ENCODE measurements around the gene NR1D1.

Gene NR1D1

DNA sequence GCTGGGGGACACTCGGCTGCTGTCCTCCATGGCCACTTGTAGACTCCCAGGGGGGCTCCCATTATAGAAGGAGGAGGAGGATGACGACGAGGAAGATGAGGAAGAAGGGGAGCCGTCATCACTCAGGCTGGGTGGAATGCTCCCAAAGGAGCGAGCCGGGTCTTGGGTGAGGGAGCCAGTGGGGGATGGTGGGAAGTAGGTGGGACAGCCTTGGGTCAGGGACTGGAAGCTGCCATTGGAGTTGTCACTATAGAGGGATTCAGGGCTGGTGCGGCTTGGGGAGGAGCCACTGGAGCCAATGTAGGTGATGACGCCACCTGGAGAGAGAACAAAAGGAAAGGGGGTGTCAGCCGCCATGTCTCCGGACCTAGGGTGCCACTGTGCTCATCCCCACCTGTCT, 3.3 kb downstream of the NR1D1 start:
- DNase-seq (ENCODE audit: low read depth), result no peak

DNA sequence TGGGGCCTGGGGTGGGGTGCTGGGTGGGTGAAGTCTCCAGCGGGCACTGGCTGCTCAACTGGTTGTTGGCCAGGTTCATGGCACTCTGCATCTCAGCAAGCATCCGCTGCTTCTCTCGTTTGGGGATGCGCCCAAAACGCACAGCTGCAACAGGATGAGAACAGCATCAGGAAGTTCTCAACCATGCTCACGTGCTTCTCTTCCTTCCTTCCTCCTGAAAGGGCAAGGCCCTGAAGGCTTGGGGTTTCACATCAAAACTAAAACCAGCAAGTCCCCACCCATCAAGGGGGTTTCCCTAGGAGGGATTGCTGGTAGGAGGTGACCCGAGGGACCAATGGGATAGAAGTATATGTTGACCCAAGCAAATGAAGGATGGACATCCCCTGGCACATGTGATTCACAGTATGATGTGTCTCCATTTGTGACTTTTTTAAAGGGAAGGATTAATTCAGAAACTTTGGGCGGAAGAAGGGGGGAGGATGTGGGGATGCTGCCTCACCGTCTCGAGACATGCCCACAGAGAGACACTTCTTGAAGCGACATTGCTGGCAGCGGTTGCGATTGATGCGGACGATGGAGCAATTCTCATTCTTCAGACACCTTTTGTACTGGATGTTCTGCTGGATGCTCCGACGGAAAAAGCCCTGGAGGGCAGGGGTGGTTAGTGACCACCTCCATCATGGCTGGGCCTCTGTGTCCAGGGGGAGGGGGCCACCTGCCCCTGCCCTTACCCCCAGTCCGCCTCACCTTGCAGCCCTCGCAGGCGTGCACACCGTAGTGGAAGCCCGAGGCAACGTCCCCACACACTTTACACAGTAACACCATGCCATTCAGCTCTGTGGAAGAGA, 4.2 kb downstream of the NR1D1 start:
- DNase-seq (ENCODE audit: low read depth), result peak; percentile 69

DNA sequence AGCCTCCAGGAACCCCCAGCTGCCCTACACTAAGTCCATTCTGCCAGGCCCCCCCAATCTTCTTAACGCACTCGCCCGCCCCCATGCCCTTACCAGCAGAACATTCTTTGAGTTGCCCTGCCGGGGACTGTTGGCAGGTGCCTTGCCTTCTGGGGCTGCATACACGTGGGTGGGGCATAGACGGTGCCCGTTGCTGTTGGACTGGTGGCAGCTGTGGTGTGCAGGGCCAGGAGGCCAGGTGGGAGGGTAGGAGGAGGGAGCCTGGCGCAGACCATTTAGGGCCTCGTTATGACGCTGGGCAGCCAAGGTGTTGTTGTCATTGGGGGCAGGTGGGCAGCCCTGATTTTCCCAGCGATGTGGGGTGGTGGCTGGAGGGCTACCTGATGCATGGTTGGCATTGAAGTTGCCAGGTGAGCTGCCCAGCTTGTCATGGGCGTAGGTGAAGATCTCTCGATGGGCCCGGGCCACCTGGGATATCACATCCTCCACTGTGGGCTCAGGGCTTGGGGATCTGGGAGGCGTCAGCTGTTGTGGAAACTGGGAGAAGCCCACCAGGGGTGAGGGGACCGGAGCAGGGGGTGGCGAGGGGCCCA, 4.9 kb downstream of the NR1D1 start:
- no peak for DNase-seq (ENCODE audit: low read depth)

DNA sequence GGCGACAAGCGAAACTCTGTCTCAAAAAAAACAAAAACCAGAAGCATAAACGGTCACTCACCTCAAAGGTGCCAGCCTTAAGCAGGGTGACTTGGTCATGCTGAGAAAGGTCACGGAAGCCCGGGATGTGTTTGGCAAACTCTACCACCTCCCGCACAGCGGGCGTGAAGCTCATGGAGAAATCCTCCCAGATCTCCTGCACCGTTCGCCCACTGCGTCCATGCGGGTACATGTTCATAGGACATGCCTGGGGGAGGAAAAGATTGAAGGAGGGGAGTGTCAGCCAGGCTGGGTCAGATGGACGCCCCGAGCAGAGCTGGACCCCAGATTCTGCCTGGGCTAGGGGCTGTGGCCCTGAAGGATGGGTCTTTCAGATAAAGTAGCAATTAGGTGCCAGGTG, 5.5 kb downstream of the NR1D1 start:
- no peak for DNase-seq (ENCODE audit: low read depth)

DNA sequence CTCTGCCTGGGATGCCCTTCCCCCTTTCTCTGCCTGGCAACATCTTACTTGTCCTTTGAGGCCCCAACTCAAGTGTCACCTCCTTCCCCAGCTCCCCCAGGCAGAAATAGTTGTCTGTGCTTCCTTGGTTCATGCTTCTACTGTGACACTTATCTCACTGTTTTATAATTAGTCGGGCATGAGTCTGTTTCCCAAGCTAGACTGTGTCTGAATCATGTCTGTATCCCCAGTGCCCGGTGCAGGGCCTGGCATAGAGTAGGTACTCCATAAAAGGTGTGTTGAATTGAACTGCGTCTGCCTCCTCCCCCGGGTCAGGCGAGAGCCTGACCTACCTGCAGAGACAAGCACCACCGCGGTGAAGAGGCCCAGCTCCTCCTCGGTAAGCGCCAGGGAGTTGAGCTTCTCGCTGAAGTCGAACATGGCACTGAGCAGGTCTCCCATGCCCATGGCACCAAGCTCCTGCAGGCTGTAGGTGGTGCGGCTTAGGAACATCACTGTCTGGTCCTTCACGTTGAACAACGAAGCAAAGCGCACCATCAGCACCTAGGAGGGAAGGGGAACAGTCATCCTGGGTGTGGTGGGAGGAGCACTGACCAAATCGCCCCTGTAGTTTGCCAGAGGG, 6.7 kb downstream of the NR1D1 start:
- no peak for DNase-seq (ENCODE audit: low read depth)

DNA sequence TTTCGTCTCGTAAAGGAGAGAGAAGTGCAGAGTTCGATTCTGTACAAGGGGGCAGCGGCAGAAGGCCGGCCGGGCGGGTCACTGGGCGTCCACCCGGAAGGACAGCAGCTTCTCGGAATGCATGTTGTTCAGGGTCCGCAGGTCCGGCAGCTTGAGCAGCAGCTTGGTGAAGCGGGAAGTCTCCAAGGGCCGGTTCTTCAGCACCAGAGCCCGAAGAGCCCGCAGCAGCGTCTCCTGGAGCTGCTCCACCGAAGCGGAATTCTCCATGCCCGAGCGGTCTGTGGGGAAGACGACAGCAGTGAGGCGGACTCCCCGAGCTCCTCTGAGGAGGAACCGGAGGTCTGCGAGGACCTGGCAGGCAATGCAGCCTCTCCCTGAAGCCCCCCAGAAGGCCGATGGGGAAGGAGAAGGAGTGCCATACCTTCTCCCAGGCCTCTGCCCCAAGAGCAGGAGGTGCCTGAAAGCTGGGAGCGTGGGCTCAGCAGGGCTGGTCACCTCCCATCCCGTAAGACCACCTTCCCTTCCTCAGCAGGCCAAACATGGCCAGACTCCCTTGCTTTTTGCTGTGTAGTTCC, 7.3 kb downstream of the NR1D1 start:
- no peak for DNase-seq (ENCODE audit: low read depth)

DNA sequence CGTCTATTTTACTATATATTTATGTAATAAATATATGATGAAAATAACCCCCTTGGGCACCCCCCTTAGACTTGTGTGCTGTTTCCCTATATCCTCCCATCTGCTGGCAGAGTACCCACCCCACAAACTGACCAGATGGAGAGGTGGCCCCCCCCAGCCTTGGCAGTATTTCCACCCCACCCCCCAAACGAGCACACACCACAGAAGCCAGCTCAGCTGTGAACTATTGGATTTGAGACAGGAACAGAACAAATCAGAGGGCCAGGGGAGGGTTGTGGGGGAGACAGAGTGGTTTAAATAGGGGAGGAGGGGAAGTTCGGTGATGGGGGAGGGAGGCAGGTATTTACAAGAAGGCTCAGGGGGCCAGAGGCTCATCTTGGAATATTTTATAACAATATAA, 7.8 kb downstream of the NR1D1 start:
- no peak for DNase-seq (ENCODE audit: low read depth)

DNA sequence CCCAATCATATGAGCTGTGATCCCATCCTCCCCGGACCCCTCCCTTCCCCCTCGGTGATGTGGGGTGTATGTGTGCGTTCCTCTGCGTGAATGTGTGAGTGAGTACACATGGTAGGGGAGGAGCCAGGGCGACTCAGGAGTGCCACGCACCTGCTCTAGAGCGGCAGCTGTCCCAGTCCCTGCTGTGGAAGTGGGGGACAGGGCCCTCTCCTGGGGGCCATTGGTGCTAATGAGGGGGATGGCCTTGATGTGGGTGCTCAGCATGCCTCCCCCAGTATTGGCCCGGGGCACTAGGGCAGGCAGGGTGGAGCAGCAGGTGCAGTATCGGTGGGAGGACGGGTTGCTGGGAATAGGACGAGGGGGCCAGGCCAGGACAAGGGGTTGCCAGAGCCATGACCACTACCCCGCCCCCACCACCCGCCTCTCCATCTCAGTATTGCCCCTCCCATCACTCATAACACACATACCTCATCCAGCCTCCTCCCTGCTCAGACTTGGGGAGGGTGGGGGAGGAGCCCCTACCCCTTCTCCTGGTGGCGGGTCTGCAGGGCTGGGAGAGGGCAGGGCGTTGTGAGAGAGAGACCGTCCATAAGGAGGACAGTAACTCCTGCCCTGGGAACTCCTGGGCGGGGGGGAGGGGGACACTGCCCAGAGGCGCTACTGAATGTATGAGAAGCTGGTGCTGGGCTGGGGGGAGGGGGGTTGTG, 8.5 kb downstream of the NR1D1 start:
- DNase-seq (ENCODE audit: low read depth), result no peak

DNA sequence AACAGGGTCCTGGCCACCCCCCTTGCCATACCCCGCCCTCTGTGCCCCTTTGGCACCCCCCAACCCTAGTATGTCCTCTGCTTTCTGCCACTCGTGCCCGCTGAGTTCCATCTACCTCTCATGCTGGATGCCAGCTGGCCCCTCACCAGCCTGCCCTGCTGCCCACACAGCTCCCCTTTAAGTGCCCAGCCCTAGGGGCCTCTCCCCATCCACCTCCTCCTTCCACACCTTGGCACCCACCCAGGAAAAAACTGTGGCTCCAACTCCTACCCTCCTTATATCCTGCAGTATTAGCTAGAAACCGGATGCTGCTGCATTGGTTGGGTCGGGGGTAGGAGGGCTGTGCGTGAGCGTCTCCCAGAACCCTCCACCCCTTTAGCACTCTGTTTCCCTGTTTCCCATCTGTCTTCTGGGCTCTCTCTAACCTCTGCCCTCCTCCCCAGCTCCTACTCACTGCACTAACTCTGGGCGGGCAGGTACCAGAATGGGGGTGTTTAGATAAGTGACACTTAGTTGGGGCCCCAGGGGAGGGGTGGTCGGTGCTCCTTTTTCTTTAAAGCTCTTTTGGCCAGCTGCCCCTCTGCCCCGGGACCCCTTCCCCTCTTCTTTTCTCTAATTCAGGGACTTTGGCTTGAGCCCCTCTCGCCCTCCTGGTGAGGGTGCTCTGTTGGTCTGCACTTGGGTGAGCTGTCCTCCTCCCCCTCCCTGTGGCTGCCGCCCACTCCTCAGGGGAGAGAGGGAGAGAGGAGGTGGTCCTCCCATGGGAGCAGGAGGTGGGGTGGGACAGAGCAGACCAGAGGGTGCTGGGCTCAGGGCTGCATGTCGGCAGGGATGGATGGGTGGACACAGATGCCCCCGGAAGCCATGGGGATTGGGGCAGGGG, 9.9 kb downstream of the NR1D1 start:
- DNase-seq (ENCODE audit: low read depth), result no peak

DNA sequence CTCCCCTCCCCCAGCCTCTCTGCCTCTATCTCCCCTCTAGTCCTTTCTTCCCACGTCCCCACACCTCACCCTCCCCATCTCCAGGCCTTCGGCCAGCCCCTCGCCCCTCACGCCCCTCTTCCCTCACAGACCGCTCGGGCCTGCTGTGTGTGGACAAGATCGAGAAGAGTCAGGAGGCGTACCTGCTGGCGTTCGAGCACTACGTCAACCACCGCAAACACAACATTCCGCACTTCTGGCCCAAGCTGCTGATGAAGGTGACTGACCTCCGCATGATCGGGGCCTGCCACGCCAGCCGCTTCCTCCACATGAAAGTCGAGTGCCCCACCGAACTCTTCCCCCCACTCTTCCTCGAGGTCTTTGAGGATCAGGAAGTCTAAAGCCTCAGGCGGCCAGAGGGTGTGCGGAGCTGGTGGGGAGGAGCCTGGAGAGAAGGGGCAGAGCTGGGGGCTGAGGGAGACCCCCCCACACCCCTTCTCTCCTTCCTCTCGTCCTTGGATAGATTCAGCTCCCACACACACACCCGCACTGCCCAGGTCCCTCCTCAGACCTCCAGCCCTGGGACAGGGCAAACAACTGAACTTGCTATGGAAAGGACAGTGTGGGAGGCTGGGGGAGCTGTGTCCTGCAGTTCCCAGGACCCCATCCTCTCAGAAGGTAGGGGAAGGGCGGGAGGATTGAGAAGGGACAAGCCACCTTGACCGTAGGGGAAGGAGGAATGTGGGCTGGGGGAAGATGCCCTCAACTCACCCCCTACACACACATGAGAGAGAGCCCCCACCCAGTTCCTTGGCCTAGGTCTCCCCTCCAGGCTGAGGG, 11.1 kb downstream of the NR1D1 start:
- DNase-seq (ENCODE audit: low read depth), result no peak

DNA sequence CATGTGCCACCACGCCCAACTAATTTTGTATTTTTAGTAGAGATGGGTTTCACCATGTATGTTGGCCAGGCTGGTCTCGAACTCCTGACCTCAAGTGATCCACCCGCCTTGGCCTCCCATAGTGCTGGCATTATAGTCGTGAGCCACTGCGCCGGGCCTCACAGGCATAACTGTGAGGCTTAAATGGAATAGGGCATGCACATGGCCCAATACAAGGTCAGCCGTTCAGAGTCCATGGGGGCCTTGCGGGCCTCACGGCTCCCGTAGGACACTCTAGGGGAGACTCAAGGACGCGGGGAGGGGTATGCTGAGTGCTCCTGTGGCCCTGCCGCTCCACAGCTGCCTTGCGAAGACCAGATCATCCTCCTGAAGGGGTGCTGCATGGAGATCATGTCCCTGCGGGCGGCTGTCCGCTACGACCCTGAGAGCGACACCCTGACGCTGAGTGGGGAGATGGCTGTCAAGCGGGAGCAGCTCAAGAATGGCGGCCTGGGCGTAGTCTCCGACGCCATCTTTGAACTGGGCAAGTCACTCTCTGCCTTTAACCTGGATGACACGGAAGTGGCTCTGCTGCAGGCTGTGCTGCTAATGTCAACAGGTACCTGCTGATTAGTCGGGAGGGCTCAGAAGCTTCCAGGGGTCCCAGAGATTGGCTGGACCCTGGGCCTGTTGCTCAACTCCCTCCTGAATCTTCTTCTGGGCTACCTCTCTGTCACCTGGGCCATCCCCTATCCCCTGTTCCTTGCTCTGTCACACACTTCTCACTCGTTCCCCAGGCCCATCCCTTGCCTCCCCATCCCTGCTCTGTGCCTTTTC, 12.3 kb downstream of the NR1D1 start:
- no peak for DNase-seq (ENCODE audit: low read depth)

DNA sequence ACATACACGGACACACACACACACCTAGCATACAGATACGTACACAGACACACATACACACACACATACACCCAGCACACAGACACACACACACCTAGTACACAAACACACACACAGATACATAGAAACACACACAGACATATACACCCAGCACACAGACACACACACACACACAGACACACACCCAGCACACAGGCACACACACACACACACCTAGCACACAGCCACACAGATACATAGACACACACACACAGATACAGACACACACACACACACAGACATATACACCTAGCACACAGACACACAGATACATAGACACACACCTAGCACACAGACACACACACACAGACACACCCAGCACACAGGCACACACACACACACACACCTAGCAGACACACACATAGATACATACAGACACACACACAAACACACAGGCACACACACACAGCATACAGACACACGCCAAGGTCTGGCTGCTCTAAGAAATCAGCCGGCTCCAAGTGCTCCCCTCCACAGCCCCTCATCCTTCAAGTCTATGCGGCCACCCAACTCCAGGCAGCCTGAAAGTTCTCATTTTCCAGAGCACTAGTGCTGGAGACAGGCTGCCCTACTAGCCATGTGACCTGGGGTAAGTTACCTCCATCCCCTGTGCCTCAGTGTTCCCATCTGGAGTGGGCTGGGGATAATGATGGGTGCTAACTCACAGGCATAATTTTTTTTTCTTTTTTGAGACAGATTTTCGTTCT, 13.2 kb downstream of the NR1D1 start:
- DNase-seq (ENCODE audit: low read depth), result no peak

DNA sequence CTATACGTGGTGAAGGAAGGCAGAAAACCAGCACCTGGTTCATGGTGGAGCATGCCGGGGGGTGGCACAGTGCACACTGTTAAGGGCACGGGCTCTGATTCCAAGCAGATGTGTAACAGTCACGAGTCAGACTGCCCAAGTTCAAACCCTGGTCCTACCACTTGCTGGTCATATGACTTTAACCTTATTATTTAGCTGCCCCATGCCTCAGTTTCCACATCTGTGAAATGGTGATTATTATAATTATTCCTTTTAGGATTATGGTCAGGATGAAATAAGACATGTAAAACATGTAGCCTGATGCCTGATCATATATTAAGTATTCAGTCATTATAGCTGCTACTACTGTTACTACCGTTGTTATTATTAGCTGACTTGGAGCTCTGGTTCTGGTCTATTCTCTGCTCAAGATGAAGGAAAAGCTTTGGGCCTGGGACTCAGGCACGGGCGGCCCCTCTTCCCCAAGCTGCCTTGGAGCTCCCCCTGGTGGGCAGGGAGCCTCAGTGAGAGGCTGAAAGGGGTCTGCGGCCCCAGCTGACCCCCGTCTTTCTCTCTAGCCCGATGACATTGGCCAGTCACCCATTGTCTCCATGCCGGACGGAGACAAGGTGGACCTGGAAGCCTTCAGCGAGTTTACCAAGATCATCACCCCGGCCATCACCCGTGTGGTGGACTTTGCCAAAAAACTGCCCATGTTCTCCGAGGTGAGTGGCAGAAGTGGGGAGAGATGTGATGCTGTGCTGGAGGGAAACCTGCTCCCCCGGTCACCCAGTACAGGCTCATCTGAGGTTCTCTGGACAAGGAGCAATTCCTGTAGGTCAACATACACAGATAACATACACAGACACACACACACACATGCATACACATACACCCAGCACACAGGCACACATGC, 14.0 kb downstream of the NR1D1 start:
- DNase-seq (ENCODE audit: low read depth), result peak; percentile 43

DNA sequence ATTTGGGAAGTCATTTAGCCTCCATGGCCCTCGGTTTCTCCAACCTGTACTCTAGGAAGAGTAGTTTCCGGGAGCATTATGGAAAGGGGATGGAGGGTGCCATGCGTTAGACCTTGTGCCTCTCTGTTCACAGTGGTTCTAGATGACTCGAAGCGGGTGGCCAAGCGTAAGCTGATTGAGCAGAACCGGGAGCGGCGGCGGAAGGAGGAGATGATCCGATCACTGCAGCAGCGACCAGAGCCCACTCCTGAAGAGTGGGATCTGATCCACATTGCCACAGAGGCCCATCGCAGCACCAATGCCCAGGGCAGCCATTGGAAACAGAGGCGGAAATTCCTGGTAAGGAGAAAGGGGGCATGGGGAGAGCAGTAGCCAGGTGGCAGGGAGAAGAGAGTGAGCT, 15.9 kb downstream of the NR1D1 start:
- DNase-seq (ENCODE audit: low read depth), result no peak

DNA sequence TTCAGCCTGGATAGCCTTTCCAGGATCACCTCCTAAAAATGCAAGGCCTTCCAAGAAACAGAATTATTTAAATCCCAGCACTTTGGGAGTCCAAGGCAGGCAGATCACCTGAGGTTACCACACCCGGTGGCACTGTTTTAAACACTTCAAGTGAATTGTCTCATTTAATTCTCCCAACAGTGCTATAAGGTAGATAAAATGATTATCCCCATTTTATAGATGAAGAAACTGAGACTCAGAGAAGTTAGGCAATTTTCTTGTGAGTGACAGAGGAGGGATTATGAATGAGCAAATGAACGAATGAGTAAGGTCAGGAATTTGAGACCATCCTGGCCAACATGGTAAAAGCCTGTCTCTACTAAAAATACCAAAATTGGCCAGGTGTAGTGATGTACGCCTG, 20.8 kb downstream of the NR1D1 start:
- no peak for DNase-seq (ENCODE audit: low read depth)

DNA sequence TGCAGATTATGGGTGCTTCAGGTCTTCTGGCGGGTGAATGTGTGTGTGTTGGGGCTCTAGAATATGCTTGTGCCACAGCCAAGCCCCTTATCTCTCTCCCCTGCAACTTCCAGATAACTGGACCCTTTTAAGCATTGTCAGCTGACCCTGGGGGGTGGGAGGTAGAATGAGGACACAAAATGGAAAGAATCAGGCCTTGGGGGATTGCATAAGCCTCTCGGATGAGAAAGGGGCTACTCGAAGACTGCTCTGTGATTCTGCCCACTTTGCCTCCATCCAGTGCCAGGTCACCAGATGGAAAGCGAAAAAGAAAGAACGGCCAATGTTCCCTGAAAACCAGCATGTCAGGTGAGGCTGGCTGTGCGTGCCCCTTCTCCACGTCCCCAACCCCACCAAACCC, 23.8 kb downstream of the NR1D1 start:
- DNase-seq (ENCODE audit: low read depth), result no peak

DNA sequence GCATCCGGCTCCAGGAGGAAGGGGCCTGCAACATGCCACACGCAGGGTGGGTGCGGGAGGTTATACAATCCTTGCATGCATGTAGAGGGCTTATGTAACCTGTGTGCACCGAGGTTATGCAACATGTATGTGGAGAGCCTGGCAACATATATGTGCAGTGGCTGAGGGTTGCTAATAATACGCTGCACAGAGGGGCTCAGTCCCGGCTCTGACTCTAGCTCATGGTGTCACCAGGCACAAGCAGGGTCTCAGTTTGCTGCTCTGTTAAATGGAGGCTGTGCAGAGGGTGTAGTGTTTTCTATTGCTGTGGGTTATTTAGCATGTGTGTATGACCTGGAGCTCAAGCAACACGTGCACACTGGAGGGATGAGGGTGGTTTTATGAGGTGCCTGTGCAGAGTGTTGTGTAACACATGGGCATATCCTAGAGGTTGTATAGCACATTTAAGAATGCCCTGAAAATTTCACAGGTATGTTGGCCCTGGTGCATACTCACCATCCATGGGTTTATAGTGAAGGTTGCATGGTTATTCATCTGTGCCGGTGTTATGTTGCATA, 24.4 kb downstream of the NR1D1 start:
- no peak for DNase-seq (ENCODE audit: low read depth)
